OCI-LY1 (cell line): ENCODE results near the gene OR51B5.

Experiments
- CTCF ChIP-seq: fragments of 200-600 bp; sonication (generic), shearing (Covaris generic); IDR thresholded peaks from 2 replicates; pipeline ENCODE4 v1.5.1; 2017; ENCODE audit warnings: mild to moderate bottlenecking, antibody characterized with exemption, low read length, moderate library complexity, mixed read lengths
- EZH2 ChIP-seq: fragments of 200-600 bp; sonication (generic), shearing (Covaris generic); IDR thresholded peaks from 2 replicates; pipeline ENCODE4 v1.8.0; 2017; ENCODE audit warnings: borderline replicate concordance, mixed run types, mild to moderate bottlenecking, antibody characterized with exemption, low read length, moderate library complexity, mixed read lengths

GRCh38 chr11:5363679-5364078, 20.4 kb upstream of the OR51B5 start:
- TF ChIP-seq CTCF (no peak), EZH2 (no peak)
